T-helper 22 cell (primary cell): Measurements from ENCODE around the gene USP31.
"Not testable (repeated sequence)": the region's sequence is repeated elsewhere in the genome, so short reads cannot be mapped to it uniquely, and the experiment has no call there.

Experiments
- DNase-seq: peaks from one replicate; pipeline ENCODE4 v3.0.0-alpha.2; 2020; ENCODE audit warnings: low read depth

USP31 gene

GRCh38 chr16:23131436-23131835 lies 17.8 kb downstream of the USP31 start:
- no peak for DNase-seq

- DNase-seq: no peak
These were observed 18.2 kb downstream of the USP31 start for GRCh38 chr16:23131036-23131435.

- DNase-seq: no peak
These were observed 19.6 kb downstream of the USP31 start for GRCh38 chr16:23129686-23130085.

- no peak for DNase-seq
These were observed 21.2 kb downstream of the USP31 start for GRCh38 chr16:23128056-23128455.

- no peak for DNase-seq
These were observed 24.0 kb downstream of the USP31 start for GRCh38 chr16:23125277-23125676.

- no peak for DNase-seq
These were observed 24.9 kb downstream of the USP31 start for GRCh38 chr16:23124315-23124714.

- DNase-seq: no peak
These were observed 27.1 kb downstream of the USP31 start for GRCh38 chr16:23122144-23122543.

- no peak for DNase-seq
These were observed 28.2 kb downstream of the USP31 start for GRCh38 chr16:23121024-23121423.

GRCh38 chr16:23120562-23120961 lies 28.7 kb downstream of the USP31 start:
- DNase-seq: no peak

- no peak for DNase-seq
These were observed 29.7 kb downstream of the USP31 start for GRCh38 chr16:23119570-23119969.

- DNase-seq: no peak
These were observed 34.9 kb downstream of the USP31 start for GRCh38 chr16:23114131-23114904.

- no peak for DNase-seq
These were observed 36.1 kb downstream of the USP31 start for GRCh38 chr16:23113185-23113584.

GRCh38 chr16:23110257-23110899 lies 38.9 kb downstream of the USP31 start:
- no peak for DNase-seq

GRCh38 chr16:23107936-23108335 lies 41.3 kb downstream of the USP31 start:
- no peak for DNase-seq

- DNase-seq: no peak
These were observed 42.1 kb downstream of the USP31 start for GRCh38 chr16:23107117-23107516.

- DNase-seq: no peak
These were observed 43.9 kb downstream of the USP31 start for GRCh38 chr16:23105309-23105708.

GRCh38 chr16:23104032-23104955 lies 45.0 kb downstream of the USP31 start:
- DNase-seq: no peak

GRCh38 chr16:23103603-23104002 lies 45.6 kb downstream of the USP31 start:
- no peak for DNase-seq

- no peak for DNase-seq
These were observed 48.2 kb downstream of the USP31 start for GRCh38 chr16:23101012-23101550.

GRCh38 chr16:23096450-23096849 lies 52.8 kb downstream of the USP31 start:
- not testable (repeated sequence) for DNase-seq

GRCh38 chr16:23094136-23094535 lies 55.1 kb downstream of the USP31 start:
- not testable (repeated sequence) for DNase-seq

GRCh38 chr16:23092801-23093117 lies 56.5 kb downstream of the USP31 start:
- DNase-seq: no peak
